C4-2B (cell line): ENCODE results near the gene PARD3.

Experiments
- ZFX ChIP-seq: fragments of 450-650 bp; IDR thresholded peaks from 2 replicates; pipeline ENCODE4 v1.6.1; 2017
- TF ChIP-seq, protein P1 (sequence below): fragments of 450-650 bp; conservative IDR thresholded peaks from 2 replicates; pipeline ENCODE4 v1.5.1; 2017; ENCODE audit warnings: mild to moderate bottlenecking

DNA sequence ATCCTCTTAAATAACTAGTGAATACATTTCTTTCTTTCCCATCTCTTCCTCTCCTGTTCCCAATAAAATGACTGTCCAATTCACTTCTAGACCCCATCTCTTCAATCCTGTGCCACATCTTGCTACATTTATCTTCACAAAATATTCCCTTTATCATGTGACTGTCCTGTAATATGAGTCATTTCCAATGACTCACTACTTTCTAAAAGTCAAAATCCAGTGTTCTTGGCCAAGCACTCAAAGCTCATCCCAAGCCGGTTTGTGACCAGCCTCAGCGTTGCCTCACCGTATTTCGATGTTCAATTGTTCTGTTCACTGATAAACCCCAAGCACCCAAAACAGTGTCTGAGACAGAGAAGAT, 104.7 kb downstream of the PARD3 start:
- TF ChIP-seq, protein P1, sequence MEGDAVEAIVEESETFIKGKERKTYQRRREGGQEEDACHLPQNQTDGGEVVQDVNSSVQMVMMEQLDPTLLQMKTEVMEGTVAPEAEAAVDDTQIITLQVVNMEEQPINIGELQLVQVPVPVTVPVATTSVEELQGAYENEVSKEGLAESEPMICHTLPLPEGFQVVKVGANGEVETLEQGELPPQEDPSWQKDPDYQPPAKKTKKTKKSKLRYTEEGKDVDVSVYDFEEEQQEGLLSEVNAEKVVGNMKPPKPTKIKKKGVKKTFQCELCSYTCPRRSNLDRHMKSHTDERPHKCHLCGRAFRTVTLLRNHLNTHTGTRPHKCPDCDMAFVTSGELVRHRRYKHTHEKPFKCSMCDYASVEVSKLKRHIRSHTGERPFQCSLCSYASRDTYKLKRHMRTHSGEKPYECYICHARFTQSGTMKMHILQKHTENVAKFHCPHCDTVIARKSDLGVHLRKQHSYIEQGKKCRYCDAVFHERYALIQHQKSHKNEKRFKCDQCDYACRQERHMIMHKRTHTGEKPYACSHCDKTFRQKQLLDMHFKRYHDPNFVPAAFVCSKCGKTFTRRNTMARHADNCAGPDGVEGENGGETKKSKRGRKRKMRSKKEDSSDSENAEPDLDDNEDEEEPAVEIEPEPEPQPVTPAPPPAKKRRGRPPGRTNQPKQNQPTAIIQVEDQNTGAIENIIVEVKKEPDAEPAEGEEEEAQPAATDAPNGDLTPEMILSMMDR: no peak
- no peak for TF ChIP-seq ZFX
